Measurements from ENCODE around the gene HIRA. TPM values are rescaled to one million over a fixed set of nuclear protein-coding genes. Genes with fewer than 3 reads are reported as not detected.

HIRA gene
- total RNA-seq, 4 donors from 2014 or later, result 63.8 to 139 (median 107) TPM

GRCh38 chr22:19400881-19401280 is 30.7 kb downstream of the HIRA start:
- Histone ChIP-seq H3K27me3 (no peaks in the 10 kb centered on the region), H3K36me3 (peaks cover 44 to 47% of the 10 kb centered on the region in 2 donors), H3K4me1 (peaks cover 14 to 15% of the 10 kb centered on the region in 2 donors), H3K27ac (no peak overlapping the region), H3K9me3 (no peaks in the 10 kb centered on the region), H3K4me3 (replicated peaks in 1 of 3) (no peak overlapping the region)
- DNase-seq, result no peak
- no peak for TF ChIP-seq POLR2A (IDR thresholded peaks at IDR 0.05)
- TF ChIP-seq, protein P1, sequence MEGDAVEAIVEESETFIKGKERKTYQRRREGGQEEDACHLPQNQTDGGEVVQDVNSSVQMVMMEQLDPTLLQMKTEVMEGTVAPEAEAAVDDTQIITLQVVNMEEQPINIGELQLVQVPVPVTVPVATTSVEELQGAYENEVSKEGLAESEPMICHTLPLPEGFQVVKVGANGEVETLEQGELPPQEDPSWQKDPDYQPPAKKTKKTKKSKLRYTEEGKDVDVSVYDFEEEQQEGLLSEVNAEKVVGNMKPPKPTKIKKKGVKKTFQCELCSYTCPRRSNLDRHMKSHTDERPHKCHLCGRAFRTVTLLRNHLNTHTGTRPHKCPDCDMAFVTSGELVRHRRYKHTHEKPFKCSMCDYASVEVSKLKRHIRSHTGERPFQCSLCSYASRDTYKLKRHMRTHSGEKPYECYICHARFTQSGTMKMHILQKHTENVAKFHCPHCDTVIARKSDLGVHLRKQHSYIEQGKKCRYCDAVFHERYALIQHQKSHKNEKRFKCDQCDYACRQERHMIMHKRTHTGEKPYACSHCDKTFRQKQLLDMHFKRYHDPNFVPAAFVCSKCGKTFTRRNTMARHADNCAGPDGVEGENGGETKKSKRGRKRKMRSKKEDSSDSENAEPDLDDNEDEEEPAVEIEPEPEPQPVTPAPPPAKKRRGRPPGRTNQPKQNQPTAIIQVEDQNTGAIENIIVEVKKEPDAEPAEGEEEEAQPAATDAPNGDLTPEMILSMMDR (IDR thresholded peaks at IDR 0.05), result no peak
- intact Hi-C loops (cut with DNase I), result no loop called here
- WGBS, 2 donors, result 93 to 99% methylated on average over 6 of the region's 6 CpGs

DNA sequence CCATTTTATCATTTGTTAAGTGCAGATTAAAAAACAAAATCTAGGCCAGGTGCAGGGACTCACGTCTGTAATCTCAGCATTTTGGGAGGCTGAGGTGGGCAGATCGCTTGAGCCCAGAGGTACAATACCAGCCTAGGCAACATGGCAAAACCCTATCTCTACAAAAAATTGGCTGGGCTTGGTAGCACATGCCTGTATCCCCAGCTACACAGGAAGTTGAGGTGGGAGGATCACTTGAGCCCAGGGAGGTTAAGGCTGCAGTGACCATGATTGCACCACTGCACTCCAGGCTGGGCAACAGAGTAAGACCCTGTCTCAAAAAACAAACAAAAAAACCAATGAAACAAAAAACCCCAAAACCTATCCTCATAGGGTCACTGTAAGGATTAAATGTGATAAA is 32.9 kb downstream of the HIRA start:
- no peak for DNase-seq
- WGBS, 2 donors, result 86 to 100% methylated on average over 2 of the region's 2 CpGs
- Histone ChIP-seq H3K4me1 (no peaks in the 10 kb centered on the region), H3K9me3 (no peaks in the 10 kb centered on the region), H3K4me3 (replicated peaks in 1 of 3) (no peak overlapping the region), H3K27me3 (no peaks in the 10 kb centered on the region), H3K36me3 (peaks cover 66 to 69% of the 10 kb centered on the region in 2 donors), H3K27ac (no peak overlapping the region)
- intact Hi-C loops (cut with DNase I), result loop anchor here (10.0 kb wide), 1 partner anchor 46 kb away; the partner anchor contains the start of gene C22orf39
- TF ChIP-seq, protein P1 (IDR thresholded peaks at IDR 0.05), result no peak
- TF ChIP-seq POLR2A (IDR thresholded peaks at IDR 0.05), result no peak

DNA sequence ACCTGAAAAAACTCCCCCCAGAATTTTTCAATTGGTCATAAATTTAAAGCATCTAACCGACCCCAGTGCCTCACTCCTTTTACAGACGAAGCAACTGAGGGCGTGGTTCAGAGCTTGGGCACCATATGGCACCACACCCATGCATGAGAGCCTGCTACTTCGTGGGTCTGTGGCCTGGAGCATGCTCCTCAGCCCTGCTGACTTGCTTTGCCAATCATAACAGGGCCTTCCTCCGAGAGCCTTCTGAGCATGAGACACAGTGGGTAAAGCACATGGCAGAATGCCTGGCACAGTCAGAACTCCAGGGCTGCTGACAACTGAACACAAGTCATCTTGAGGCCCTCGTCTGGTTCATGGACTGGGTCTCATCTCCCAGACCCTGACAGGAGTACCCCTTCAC is 33.3 kb downstream of the HIRA start:
- intact Hi-C loops (cut with DNase I), result loop anchor here (10.0 kb wide), 1 partner anchor 47 kb away; the partner anchor contains the start of gene C22orf39
- H3K27me3 ChIP-seq, result no peaks in the 10 kb centered on the region
- no peak overlapping the region for H3K4me3 ChIP-seq (replicated peaks in 1 of 3)
- no peaks in the 10 kb centered on the region for H3K9me3 ChIP-seq
- 77 to 81% methylated on average over 5 to 6 of the region's 6 CpGs for WGBS, 2 donors
- no peak overlapping the region for H3K27ac ChIP-seq
- DNase-seq, result no peak
- no peak for TF ChIP-seq POLR2A (IDR thresholded peaks at IDR 0.05)
- TF ChIP-seq, protein P1 (IDR thresholded peaks at IDR 0.05), result no peak
- H3K4me1 ChIP-seq, result no peaks in the 10 kb centered on the region
- H3K36me3 ChIP-seq, result peaks cover 70 to 71% of the 10 kb centered on the region in 2 donors

DNA sequence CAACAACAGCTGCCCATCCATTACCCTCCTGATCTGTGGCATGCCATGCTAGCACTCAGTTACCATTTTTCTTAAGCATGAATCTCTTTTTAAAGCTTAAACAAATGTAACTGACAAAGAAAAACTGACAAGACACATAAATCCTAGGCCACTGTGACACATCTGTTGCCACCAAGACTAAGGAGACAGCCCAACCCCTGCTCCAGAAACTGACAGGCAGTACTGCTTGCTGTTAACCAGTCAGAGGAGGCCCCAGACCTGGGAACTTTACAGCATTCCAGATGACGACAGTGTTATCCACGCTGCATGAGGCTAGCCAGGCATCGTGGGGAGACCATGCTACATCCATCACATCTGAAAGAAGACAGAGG is 33.8 kb downstream of the HIRA start:
- H3K27me3 ChIP-seq, result no peaks in the 10 kb centered on the region
- no peaks in the 10 kb centered on the region for H3K9me3 ChIP-seq
- no peaks in the 10 kb centered on the region for H3K4me1 ChIP-seq
- intact Hi-C loops (cut with DNase I), result loop anchor here (10.0 kb wide), 1 partner anchor 47 kb away; the partner anchor contains the start of gene C22orf39
- TF ChIP-seq POLR2A (IDR thresholded peaks at IDR 0.05), result no peak
- TF ChIP-seq, protein P1 (IDR thresholded peaks at IDR 0.05), result no peak
- 93 to 100% methylated on average over 2 to 3 of the region's 3 CpGs for WGBS, 2 donors
- DNase-seq, result no peak
- H3K4me3 ChIP-seq (replicated peaks in 1 of 3), result no peak overlapping the region
- peaks cover 75 to 76% of the 10 kb centered on the region in 2 donors for H3K36me3 ChIP-seq
- H3K27ac ChIP-seq, result no peak overlapping the region

DNA sequence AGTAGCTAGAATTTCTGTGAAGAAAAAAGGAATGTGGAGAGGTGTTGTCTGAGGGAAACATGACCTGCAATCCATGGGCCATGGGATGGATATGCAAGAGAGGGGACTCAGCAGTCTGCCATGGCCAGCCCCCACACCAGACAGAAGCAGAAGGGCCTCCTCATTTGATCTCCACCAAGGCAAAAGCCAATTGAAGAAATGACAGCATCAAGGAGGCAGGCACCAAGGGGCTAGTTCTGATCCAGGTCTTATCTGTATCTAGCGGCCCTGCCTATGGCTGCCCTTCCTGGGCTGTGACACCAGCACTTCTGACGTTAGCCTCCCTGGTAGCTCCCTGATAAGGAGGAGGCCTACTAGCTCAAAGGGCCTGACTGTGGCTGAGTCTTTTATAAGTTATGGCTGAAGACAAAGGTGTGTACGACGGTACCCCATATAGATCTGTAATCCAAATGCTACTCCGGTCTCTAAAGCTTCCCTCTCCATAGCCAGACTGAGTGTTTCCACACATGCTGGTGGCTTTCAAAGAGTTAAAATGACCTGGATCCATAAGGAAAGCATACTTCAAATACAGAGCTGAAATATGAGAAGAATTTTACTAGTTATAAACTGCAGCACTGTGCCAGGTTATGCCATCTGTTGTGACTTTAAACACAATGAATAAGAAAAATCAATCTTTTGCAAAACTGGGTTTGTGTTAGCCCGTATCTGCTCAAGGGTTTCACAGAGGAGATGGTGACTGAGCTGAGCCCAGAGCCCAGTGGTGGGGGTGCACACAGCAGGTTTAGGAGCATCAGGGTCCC is 34.4 kb downstream of the HIRA start:
- no peaks in the 10 kb centered on the region for H3K27me3 ChIP-seq
- 95 to 96% methylated on average over 6 of the region's 6 CpGs for WGBS, 2 donors
- intact Hi-C loops (cut with DNase I), result loop anchor here (10.0 kb wide), 1 partner anchor 48 kb away; the partner anchor contains the start of gene C22orf39
- no peak for DNase-seq
- no peak overlapping the region for H3K27ac ChIP-seq
- no peaks in the 10 kb centered on the region for H3K4me1 ChIP-seq
- TF ChIP-seq, protein P1 (IDR thresholded peaks at IDR 0.05), result no peak
- TF ChIP-seq POLR2A (IDR thresholded peaks at IDR 0.05), result no peak
- H3K36me3 ChIP-seq, result peaks cover 81 to 82% of the 10 kb centered on the region in 2 donors
- H3K9me3 ChIP-seq, result no peaks in the 10 kb centered on the region
- H3K4me3 ChIP-seq (replicated peaks in 1 of 3), result no peak overlapping the region

Data from thyroid gland (tissue), 4 donors.